DND-41 (cell line): ENCODE results near the gene ARID3C.

Experiments used
- CTCF ChIP-seq: IDR thresholded peaks from 2 replicates; pipeline ENCODE4 v1.5.1; 2012; ENCODE audit warnings: borderline replicate concordance, low read length, moderate library complexity, mild to moderate bottlenecking; ENCODE audit not compliant: poor library complexity, severe bottlenecking; ENCODE audit errors: extremely low read depth
- EZH2 ChIP-seq: IDR thresholded peaks from 3 replicates; pipeline ENCODE4 v1.6.1; 2012; ENCODE audit warnings: borderline replicate concordance, low read depth, mild to moderate bottlenecking, moderate library complexity, low read length, inconsistent platforms; ENCODE audit not compliant: severe bottlenecking

GRCh38 chr9:34579104-34579807, 49.6 kb downstream of the ARID3C start:
- no peak for TF ChIP-seq CTCF
- no peak for TF ChIP-seq EZH2
